Measurements from ENCODE around the gene SPRY1. TPM values are rescaled to one million over a fixed set of nuclear protein-coding genes. Genes with fewer than 3 reads are reported as not detected.

The SPRY1 gene
- total RNA-seq, 2 experiments from 2014 or later, result 0.13 to 0.79 TPM

GRCh38 chr4:123417813-123418212 is 21.2 kb downstream of the SPRY1 start:
- Histone ChIP-seq H3K36me3 (ENCODE audit: insufficient read depth, low read length) (no peaks in the 10 kb centered on the region), H3K9me2 (ENCODE audit: insufficient read depth, low read length) (no peaks in the 10 kb centered on the region), H3K27ac (ENCODE audit: low read depth, low read length, poor library complexity, severe bottlenecking) (no peak overlapping the region), H3K4me3 (ENCODE audit: low read depth, low read length, poor library complexity, severe bottlenecking) (no peak overlapping the region), H3K4me2 (ENCODE audit: low read length) (no peak overlapping the region), H4K20me1 (ENCODE audit: insufficient read depth, low read length) (no peaks in the 10 kb centered on the region), H3K4me1 (ENCODE audit: insufficient read depth, low read length, poor library complexity, severe bottlenecking) (peaks cover 15% of the 10 kb centered on the region), H3K79me2 (ENCODE audit: insufficient read depth, low read depth, low read length) (no peaks in the 10 kb centered on the region), H2AFZ (ENCODE audit: low read length) (no peak overlapping the region; the same call in 1 of the 2 replicates), H3K9me3 (ENCODE audit: low read length) (no peaks in the 10 kb centered on the region)
- CTCF ChIA-PET (ENCODE audit: unreplicated experiment), result no interaction called here
- no peak for DNase-seq (ENCODE audit: low spot score)
- POLR2A ChIA-PET, result interaction anchor here (0.5 to 1.5 kb wide), 7 partner anchors 10 to 189 kb away, joined by 3 to 5 read pairs (median 3); no protein-coding TSS in a partner anchor
- no peak for TF ChIP-seq CTCF (conservative IDR thresholded peaks at IDR 0.05; ENCODE audit: low read length)
- no peak for TF ChIP-seq EZH2phosphoT487 (IDR thresholded peaks at IDR 0.05; ENCODE audit: borderline replicate concordance, low read depth, low read length)
- intact Hi-C loops (cut with micrococcal nuclease; ENCODE audit: unreplicated experiment), result no loop called here
- BruUV-seq (replicated peaks), result no TSS peak

GRCh38 chr4:123418351-123418931 is 21.8 kb downstream of the SPRY1 start:
- peaks cover 11% of the 10 kb centered on the region for H3K4me1 ChIP-seq (ENCODE audit: insufficient read depth, low read length, poor library complexity, severe bottlenecking)
- H4K20me1 ChIP-seq (ENCODE audit: insufficient read depth, low read length), result no peaks in the 10 kb centered on the region
- TF ChIP-seq EZH2phosphoT487 (IDR thresholded peaks at IDR 0.05; ENCODE audit: borderline replicate concordance, low read depth, low read length) (no peak), CTCF (conservative IDR thresholded peaks at IDR 0.05; ENCODE audit: low read length) (no peak)
- peak overlapping the region; percentile 5; the same call in 1 of the 2 replicates for H2AFZ ChIP-seq (ENCODE audit: low read length)
- no TSS peak for BruUV-seq (replicated peaks)
- H3K9me3 ChIP-seq (ENCODE audit: low read length), result no peaks in the 10 kb centered on the region
- no peak overlapping the region for H3K27ac ChIP-seq (ENCODE audit: low read depth, low read length, poor library complexity, severe bottlenecking)
- no peak overlapping the region for H3K4me3 ChIP-seq (ENCODE audit: low read depth, low read length, poor library complexity, severe bottlenecking)
- intact Hi-C loops (cut with micrococcal nuclease; ENCODE audit: unreplicated experiment), result no loop called here
- H3K36me3 ChIP-seq (ENCODE audit: insufficient read depth, low read length), result no peaks in the 10 kb centered on the region
- H3K9me2 ChIP-seq (ENCODE audit: insufficient read depth, low read length), result no peaks in the 10 kb centered on the region
- DNase-seq (ENCODE audit: low spot score), result peak; percentile 62
- CTCF ChIA-PET (ENCODE audit: unreplicated experiment), result no interaction called here
- peak overlapping the region; percentile 31; the same call in 1 of the 2 replicates for H3K4me2 ChIP-seq (ENCODE audit: low read length)
- no peaks in the 10 kb centered on the region for H3K79me2 ChIP-seq (ENCODE audit: insufficient read depth, low read depth, low read length)
- POLR2A ChIA-PET, result interaction anchor here (0.5 to 1.5 kb wide), 7 partner anchors 11 to 188 kb away, joined by 3 to 4 read pairs (median 3); no protein-coding TSS in a partner anchor

Measured in OCI-LY7 (cell line).